ENCODE data around the gene ZNF512B. TPM values are rescaled to one million over a fixed set of nuclear protein-coding genes. Genes with fewer than 3 reads are reported as not detected.

Gene ZNF512B
- total and polyA plus RNA-seq, 2 donors (not counting 3 experiments of a cell fraction or from before 2014, with no cell fraction given): 8.7 to 30.0 TPM

DNA sequence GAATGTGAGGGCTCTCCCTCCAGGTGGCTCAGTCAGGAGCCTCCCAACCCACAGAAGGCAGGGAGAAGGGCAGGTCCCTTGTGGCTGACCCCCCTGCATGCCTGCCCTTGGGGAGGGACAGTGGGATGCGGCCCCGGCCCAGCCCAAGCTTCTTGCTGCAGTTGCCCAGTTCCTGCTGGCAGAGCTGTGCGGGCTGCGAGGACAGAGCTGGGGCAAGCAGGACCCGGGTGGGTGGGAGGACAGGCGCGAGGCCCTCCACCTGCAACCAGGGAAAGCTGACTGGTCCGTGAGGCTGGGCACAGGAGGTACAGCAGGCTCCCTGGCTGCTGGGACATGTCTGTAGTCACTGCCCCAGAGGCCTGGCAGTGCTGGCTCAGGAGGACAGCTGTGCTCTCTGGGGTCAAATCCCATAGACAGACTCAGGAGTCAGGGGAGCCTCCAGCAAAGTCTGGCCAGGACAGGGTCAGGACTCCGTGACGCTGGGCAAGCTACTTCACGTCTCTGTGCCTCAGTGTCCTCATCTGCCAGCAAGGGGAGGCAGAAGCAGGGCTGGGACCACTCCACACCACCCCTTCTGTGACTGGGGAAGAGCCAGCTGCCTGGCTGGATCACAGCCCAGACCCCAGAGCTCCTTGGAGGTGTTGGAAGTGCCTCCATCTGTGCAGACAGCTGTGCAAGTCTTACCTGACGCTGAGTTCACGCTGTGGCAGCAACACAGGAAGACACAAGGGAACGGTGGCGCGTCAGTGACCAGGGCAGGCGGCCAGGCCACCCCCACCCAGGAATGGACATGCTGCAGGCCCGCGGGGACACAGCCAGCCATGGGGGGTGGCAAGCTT lies 26.5 kb downstream of the ZNF512B start:
- POLR2A ChIA-PET: no interaction called here
- Histone ChIP-seq H3K79me2 (ENCODE audit: control insufficient read depth, insufficient read depth, low read length) (peaks cover 15% of the 10 kb centered on the region), H3K27me3 (ENCODE audit: control insufficient read depth in 2 of 2, insufficient read depth in 2 of 2, low read length in 2 of 2) (no peaks in the 10 kb centered on the region), H4K20me1 (replicated peaks; ENCODE audit: control insufficient read depth, extremely low read depth, insufficient read depth, low read length) (no peaks in the 10 kb centered on the region), H3K4me2 (ENCODE audit: insufficient read depth, low read length) (no peak overlapping the region), H3K36me3 (ENCODE audit: control insufficient read depth in 2 of 2, extremely low read depth in 1 of 2, insufficient read depth in 2 of 2, low read length in 2 of 2) (peaks cover 8 to 42% of the 10 kb centered on the region in 2 experiments), H3K9ac (replicated peaks; ENCODE audit: extremely low read depth, insufficient read depth, low read length) (no peak overlapping the region), H3K27ac (ENCODE audit: insufficient read depth, low read depth, low read length) (no peak overlapping the region), H3K4me3 (replicated peaks in 1 of 3; ENCODE audit: insufficient read depth in 1 of 3, low read depth in 1 of 3, low read length in 3 of 3) (no peak overlapping the region), H2AFZ (ENCODE audit: low read depth, low read length) (no peak overlapping the region), H3K4me1 (ENCODE audit: control insufficient read depth, extremely low read depth, insufficient read depth, low read length) (peaks cover 17% of the 10 kb centered on the region), H3K9me3 (replicated peaks; ENCODE audit: control insufficient read depth, insufficient read depth, low read length) (no peaks in the 10 kb centered on the region), H3K9me1 (replicated peaks; ENCODE audit: control insufficient read depth, extremely low read depth, insufficient read depth, low read length) (no peaks in the 10 kb centered on the region)
- intact Hi-C loops (cut with micrococcal nuclease) (loop anchor here (1.0 kb wide), 1 partner anchor 423 kb away; the partner anchor contains the start of gene PPDPF), dilution Hi-C loops (cut with MboI; ENCODE audit: extremely low pct_ligation_motif_present, low sequenced_read_pairs) (no loop called here)
- CTCF ChIA-PET: interaction anchor here (0.7 to 1.1 kb wide), 2 partner anchors 15 to 157 kb away, joined by 3 read pairs; no protein-coding TSS in a partner anchor
- FAIRE-seq: peak; percentile 43
- no peak for TF ChIP-seq MYC (IDR thresholded peaks at IDR 0.05; ENCODE audit: low read depth, low read length)
- TF ChIP-seq EZH2 (IDR thresholded peaks at IDR 0.05; ENCODE audit: borderline replicate concordance, low read depth, low read length, severe bottlenecking): no peak
- peak; percentile 20 for TF ChIP-seq POLR2A (IDR thresholded peaks at IDR 0.05; ENCODE audit: low read depth, low read length)
- no peak for TF ChIP-seq GATA2 (IDR thresholded peaks at IDR 0.05; ENCODE audit: insufficient read depth, insufficient read length, low read depth, low read length)
- TF ChIP-seq POLR2AphosphoS5 (IDR thresholded peaks at IDR 0.05; ENCODE audit: insufficient read depth, low read depth, low read length): no peak
- TF ChIP-seq, protein P1, sequence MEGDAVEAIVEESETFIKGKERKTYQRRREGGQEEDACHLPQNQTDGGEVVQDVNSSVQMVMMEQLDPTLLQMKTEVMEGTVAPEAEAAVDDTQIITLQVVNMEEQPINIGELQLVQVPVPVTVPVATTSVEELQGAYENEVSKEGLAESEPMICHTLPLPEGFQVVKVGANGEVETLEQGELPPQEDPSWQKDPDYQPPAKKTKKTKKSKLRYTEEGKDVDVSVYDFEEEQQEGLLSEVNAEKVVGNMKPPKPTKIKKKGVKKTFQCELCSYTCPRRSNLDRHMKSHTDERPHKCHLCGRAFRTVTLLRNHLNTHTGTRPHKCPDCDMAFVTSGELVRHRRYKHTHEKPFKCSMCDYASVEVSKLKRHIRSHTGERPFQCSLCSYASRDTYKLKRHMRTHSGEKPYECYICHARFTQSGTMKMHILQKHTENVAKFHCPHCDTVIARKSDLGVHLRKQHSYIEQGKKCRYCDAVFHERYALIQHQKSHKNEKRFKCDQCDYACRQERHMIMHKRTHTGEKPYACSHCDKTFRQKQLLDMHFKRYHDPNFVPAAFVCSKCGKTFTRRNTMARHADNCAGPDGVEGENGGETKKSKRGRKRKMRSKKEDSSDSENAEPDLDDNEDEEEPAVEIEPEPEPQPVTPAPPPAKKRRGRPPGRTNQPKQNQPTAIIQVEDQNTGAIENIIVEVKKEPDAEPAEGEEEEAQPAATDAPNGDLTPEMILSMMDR (IDR thresholded peaks at IDR 0.05; ENCODE audit: extremely low read depth in 1 of 2, insufficient read depth in 1 of 2, low read depth in 1 of 2, low read length in 2 of 2): no peak
- no peak for TF ChIP-seq JUN (IDR thresholded peaks at IDR 0.05; ENCODE audit: borderline replicate concordance, insufficient read depth, insufficient read length, low read depth)
- TF ChIP-seq, protein P2, sequence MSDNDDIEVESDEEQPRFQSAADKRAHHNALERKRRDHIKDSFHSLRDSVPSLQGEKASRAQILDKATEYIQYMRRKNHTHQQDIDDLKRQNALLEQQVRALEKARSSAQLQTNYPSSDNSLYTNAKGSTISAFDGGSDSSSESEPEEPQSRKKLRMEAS (IDR thresholded peaks at IDR 0.05; ENCODE audit: insufficient read depth, insufficient read length): no peak
- DNase-seq (ENCODE audit: low read depth, low spot score): no peak
- BruUV-seq (replicated peaks): no TSS peak

Measured in endothelial cell of umbilical vein (primary cell).